ENCODE measurements around the gene CFAP157.

The CFAP157 gene

GRCh38 chr9:127692071-127692470, 14.7 kb upstream of the CFAP157 start:
- DNase-seq (ENCODE audit: low spot score) = no peak
- TF ChIP-seq CTCF (IDR thresholded peaks at IDR 0.05; ENCODE audit: extremely low read depth, missing control alignments) = no peak

- no peak for DNase-seq (ENCODE audit: low spot score)
- no peak for TF ChIP-seq CTCF (IDR thresholded peaks at IDR 0.05; ENCODE audit: extremely low read depth, missing control alignments)
These were observed 13.6 kb upstream of the CFAP157 start for GRCh38 chr9:127693143-127693542.

DNA sequence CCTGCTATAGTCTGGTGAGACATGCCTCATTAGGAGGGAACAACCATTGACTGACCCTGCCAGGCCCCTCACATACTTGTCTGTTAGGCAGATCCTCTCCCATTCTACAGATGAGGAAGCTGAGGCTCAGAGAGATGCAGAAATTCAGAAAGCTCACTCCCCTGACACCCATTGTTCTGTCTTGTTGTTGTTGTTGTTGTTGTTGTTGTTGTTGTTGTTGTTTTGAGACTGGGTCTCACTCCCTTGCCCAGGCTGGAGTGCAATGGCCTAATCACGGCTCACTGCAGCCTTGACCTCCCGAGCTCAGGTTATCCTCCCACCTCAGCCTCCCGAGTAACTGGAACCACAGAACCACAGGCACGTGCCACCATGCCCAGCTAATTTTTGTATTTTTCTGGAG, 13.1 kb upstream of the CFAP157 start:
- TF ChIP-seq CTCF (IDR thresholded peaks at IDR 0.05; ENCODE audit: extremely low read depth, missing control alignments) = no peak
- no peak for DNase-seq (ENCODE audit: low spot score)

DNA sequence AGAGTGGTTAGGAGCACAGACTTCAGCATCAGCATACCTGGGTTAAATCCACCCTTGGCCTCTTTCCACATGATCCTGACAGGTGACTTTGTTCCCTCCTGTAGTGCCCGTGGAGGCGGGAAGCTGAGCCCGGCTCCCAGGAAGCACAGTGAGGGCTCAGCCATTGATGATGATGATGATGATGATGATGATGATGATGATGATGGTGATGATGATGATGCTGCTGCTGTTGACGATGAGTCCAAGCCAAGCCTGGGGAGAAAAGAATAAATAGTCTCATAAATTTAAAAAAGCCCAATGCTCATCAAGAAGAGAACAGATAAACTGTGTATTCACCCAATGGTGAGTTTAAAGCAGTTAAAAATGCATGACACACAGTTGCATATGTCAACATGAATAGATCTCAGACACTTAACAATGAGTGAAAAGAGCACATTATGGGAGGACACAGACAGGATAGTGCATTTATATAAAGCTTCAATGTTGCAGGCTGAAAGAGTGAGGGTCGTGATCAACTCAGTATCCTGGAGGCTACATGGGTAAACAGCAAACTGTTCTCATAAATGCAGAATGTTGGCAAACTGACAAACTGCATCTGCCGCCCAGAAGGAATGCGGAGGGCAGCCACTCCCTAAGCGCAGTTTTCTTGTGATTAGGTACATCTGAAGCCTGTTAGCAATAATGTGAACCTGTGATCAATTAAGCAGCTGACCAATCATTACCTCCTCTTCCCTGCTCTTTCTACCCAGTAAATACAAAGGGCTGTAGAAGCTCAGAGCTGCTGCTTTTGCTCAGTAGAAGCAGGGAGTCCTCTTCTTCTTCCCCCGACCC, 11.7 kb upstream of the CFAP157 start:
- no peak for TF ChIP-seq CTCF (IDR thresholded peaks at IDR 0.05; ENCODE audit: extremely low read depth, missing control alignments)

DNA sequence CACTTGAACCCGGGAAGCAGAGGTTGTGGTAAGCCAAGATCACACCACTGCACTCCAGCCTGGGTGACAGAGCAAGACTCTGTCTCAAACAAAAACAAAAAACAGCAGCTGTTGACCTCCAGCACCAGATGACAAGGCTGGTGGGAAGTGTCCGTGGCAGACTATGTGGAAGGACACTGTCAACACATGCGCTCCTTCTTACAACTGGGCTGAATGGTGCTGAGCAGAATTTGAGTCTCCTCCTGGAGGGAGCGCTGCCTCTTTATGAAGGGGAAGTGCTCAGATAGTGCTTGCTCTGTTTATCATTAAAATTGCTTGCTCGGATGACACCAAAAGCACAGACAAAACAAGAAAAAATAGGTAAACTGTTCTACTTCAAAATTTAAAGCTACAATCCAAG, 9.2 kb upstream of the CFAP157 start:
- no peak for TF ChIP-seq CTCF (IDR thresholded peaks at IDR 0.05; ENCODE audit: extremely low read depth, missing control alignments)
- DNase-seq (ENCODE audit: low spot score) = no peak

More for the DNA sequence above, 11.7 kb upstream of the CFAP157 start:
- no peak for DNase-seq (ENCODE audit: low spot score)

DNA sequence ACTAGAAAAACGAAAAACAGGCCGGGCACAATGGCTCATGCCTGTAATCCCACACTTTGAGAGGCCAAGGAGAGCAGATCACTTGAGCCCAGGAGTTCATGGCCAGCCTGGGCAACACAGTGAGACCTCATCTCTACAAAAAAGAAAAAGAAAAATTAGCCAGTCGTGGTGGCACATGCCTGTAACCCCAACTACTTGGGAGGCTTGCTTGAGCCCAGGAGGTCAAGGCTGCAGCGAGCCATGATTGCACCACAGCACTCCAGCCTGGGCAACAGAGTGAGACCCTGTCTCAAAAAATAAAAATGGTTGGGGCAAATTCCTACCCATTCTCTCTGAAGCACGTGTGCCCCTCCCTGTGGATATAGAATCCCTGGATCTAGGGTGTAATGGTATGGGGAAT, 8.4 kb upstream of the CFAP157 start:
- DNase-seq (ENCODE audit: low spot score) = no peak

More for the DNA sequence above, 8.4 kb upstream of the CFAP157 start:
- no peak for TF ChIP-seq CTCF (IDR thresholded peaks at IDR 0.05; ENCODE audit: extremely low read depth, missing control alignments)
